Measurements from ENCODE around the gene KCNT2.
"Not testable (repeated sequence)": the region's sequence is repeated elsewhere in the genome, so short reads cannot be mapped to it uniquely, and the experiment has no call there.

The KCNT2 gene

GRCh38 chr1:196608390-196609369 is at the start of gene KCNT2:
KCNT2 (minus strand) TSS chr1:196608440; CDS start chr1:196608309, 131 bp downstream.
- in situ Hi-C loops (cut with MboI; ENCODE audit: low sequenced_read_pairs): no loop called here

- in situ Hi-C loops (cut with MboI; ENCODE audit: low sequenced_read_pairs): loop anchor here (25.0 kb wide), 1 partner anchor 518 kb away; no protein-coding TSS in a partner anchor
Observed at GRCh38 chr1:196655494-196655893, 47.3 kb upstream of the KCNT2 start.

GRCh38 chr1:196655071-196655470 is 46.8 kb upstream of the KCNT2 start:
- in situ Hi-C loops (cut with MboI; ENCODE audit: low sequenced_read_pairs): loop anchor here (25.0 kb wide), 1 partner anchor 518 kb away; no protein-coding TSS in a partner anchor

- in situ Hi-C loops (cut with MboI; ENCODE audit: low sequenced_read_pairs): loop anchor here (25.0 kb wide), 1 partner anchor 517 kb away; no protein-coding TSS in a partner anchor
Observed at GRCh38 chr1:196654271-196654670, 46.0 kb upstream of the KCNT2 start.

GRCh38 chr1:196651637-196652215 is 43.5 kb upstream of the KCNT2 start, which contains the start of gene CFH:
CFH (plus strand) TSS chr1:196652043; CDS start chr1:196652118, 75 bp downstream.
- in situ Hi-C loops (cut with MboI; ENCODE audit: low sequenced_read_pairs): loop anchor here (25.0 kb wide), 1 partner anchor 514 kb away; no protein-coding TSS in a partner anchor

GRCh38 chr1:196651079-196651478 is 42.8 kb upstream of the KCNT2 start:
- in situ Hi-C loops (cut with MboI; ENCODE audit: low sequenced_read_pairs): loop anchor here (25.0 kb wide), 1 partner anchor 514 kb away; no protein-coding TSS in a partner anchor

GRCh38 chr1:196650403-196650802 is 42.2 kb upstream of the KCNT2 start:
- in situ Hi-C loops (cut with MboI; ENCODE audit: low sequenced_read_pairs): loop anchor here (25.0 kb wide), 1 partner anchor 513 kb away; no protein-coding TSS in a partner anchor

- in situ Hi-C loops (cut with MboI; ENCODE audit: low sequenced_read_pairs): loop anchor here (25.0 kb wide), 1 partner anchor 513 kb away; no protein-coding TSS in a partner anchor
Observed at GRCh38 chr1:196649990-196650389, 41.8 kb upstream of the KCNT2 start.

GRCh38 chr1:196640976-196641375 is 32.7 kb upstream of the KCNT2 start:
- in situ Hi-C loops (cut with MboI; ENCODE audit: low sequenced_read_pairs): no loop called here

GRCh38 chr1:196639291-196639690 is 31.1 kb upstream of the KCNT2 start:
- in situ Hi-C loops (cut with MboI; ENCODE audit: low sequenced_read_pairs): not testable (repeated sequence)

GRCh38 chr1:196638466-196638865 is 30.2 kb upstream of the KCNT2 start:
- in situ Hi-C loops (cut with MboI; ENCODE audit: low sequenced_read_pairs): no loop called here

GRCh38 chr1:196637606-196638005 is 29.4 kb upstream of the KCNT2 start:
- in situ Hi-C loops (cut with MboI; ENCODE audit: low sequenced_read_pairs): no loop called here

GRCh38 chr1:196628838-196629237 is 20.6 kb upstream of the KCNT2 start:
- in situ Hi-C loops (cut with MboI; ENCODE audit: low sequenced_read_pairs): no loop called here

- in situ Hi-C loops (cut with MboI; ENCODE audit: low sequenced_read_pairs): no loop called here
Observed at GRCh38 chr1:196623079-196623478, 14.8 kb upstream of the KCNT2 start.

GRCh38 chr1:196619721-196620120 is 11.5 kb upstream of the KCNT2 start:
- in situ Hi-C loops (cut with MboI; ENCODE audit: low sequenced_read_pairs): no loop called here

- in situ Hi-C loops (cut with MboI; ENCODE audit: low sequenced_read_pairs): no loop called here
Observed at GRCh38 chr1:196611873-196612272, 3.6 kb upstream of the KCNT2 start.

- in situ Hi-C loops (cut with MboI; ENCODE audit: low sequenced_read_pairs): no loop called here
Observed at GRCh38 chr1:196609370-196609737, 1.1 kb upstream of the KCNT2 start.

GRCh38 chr1:196607981-196608380 is 259 bp downstream of the KCNT2 start:
- in situ Hi-C loops (cut with MboI; ENCODE audit: low sequenced_read_pairs): no loop called here

GRCh38 chr1:196603651-196604050 is 4.6 kb downstream of the KCNT2 start:
- in situ Hi-C loops (cut with MboI; ENCODE audit: low sequenced_read_pairs): no loop called here

- in situ Hi-C loops (cut with MboI; ENCODE audit: low sequenced_read_pairs): no loop called here
Observed at GRCh38 chr1:196598942-196599748, 9.1 kb downstream of the KCNT2 start.

- in situ Hi-C loops (cut with MboI; ENCODE audit: low sequenced_read_pairs): no loop called here
Observed at GRCh38 chr1:196594700-196595099, 13.5 kb downstream of the KCNT2 start.

Measured in HL-60/S4 treated with phorbol 12-myristate 13-acetate at 8.2 ng/mL for 4 days and 3 days (cell line).